SK-N-MC (cell line): ENCODE data around the gene POU4F2.
A peak's percentile ranks its signal among the peaks of the same experiment; 100 is the strongest.

Experiments
- DNase-seq: peaks from one replicate; pipeline ENCODE4 v3.0.0-alpha.2; 2011; ENCODE audit warnings: low read depth, low spot score
- H3K27ac ChIP-seq: fragments of 200-600 bp; sonication (generic); 2 replicates; pipeline ENCODE4 v1.5.1; 2016; ENCODE audit warnings: mixed run types
- H3K36me3 ChIP-seq: fragments of 200-600 bp; sonication (generic); 2 replicates; pipeline ENCODE4 v1.6.1; 2017; ENCODE audit warnings: antibody characterized with exemption, low read length, mixed read lengths; ENCODE audit not compliant: insufficient read depth
- H3K4me3 ChIP-seq: fragments of 200-600 bp; sonication (generic); 2 replicates; pipeline ENCODE4 v1.5.1; 2016
- H3K9ac ChIP-seq: fragments of 200-600 bp; sonication (generic); 2 replicates; pipeline ENCODE4 v1.8.0; 2017; ENCODE audit warnings: mixed run types, mixed read lengths; ENCODE audit not compliant: insufficient read length
- H3K9me3 ChIP-seq: fragments of 200-600 bp; sonication (generic); 2 replicates; pipeline ENCODE4 v1.6.1; 2017; ENCODE audit warnings: low read depth, mild to moderate bottlenecking, antibody characterized with exemption, low read length, moderate library complexity, mixed read lengths
- EZH2 ChIP-seq: fragments of 200-600 bp; sonication (generic); IDR thresholded peaks from one replicate; pipeline ENCODE4 v1.6.1; 2017; ENCODE audit warnings: antibody characterized with exemption
- FOXP2 ChIP-seq: optimal IDR thresholded peaks from 2 replicates; pipeline ENCODE3; 2011; ENCODE audit warnings: mild to moderate bottlenecking, moderate library complexity; ENCODE audit not compliant: insufficient read depth; ENCODE audit errors: extremely low read length, control extremely low read depth
- POLR2AphosphoS5 ChIP-seq: IDR thresholded peaks from 2 replicates; pipeline ENCODE4 v1.6.1; 2012; ENCODE audit warnings: mild to moderate bottlenecking, low read depth, low read length, borderline replicate concordance

Gene POU4F2

DNA sequence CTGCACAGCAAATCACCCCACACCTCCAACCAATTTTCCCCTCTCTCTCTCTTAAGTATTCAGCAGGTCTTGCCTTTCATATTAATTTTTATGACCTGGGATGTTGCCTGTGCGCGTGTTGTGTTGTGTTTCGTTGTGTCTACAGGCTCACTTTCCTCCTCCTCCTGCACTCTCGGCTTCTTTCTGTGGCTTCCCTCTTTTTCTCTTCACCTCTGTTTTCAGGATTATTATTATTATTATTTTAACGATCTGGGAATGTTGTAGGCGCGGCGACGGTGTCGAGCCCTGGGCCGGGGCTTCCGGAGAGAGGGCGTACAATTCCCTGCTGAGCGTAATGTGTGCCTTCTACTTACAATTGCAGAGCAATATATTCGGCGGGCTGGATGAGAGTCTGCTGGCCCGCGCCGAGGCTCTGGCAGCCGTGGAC lies 826 bp downstream of the POU4F2 start:
- Histone ChIP-seq H3K9ac (no peak overlapping the region), H3K9me3 (no peaks in the 10 kb centered on the region), H3K4me3 (peak overlapping the region; percentile 94), H3K36me3 (no peaks in the 10 kb centered on the region; the same call in 1 of the 2 replicates), H3K27ac (no peak overlapping the region)
- no peak for DNase-seq
- no peak for TF ChIP-seq EZH2
- TF ChIP-seq POLR2AphosphoS5 = no peak
- no peak for TF ChIP-seq FOXP2

DNA sequence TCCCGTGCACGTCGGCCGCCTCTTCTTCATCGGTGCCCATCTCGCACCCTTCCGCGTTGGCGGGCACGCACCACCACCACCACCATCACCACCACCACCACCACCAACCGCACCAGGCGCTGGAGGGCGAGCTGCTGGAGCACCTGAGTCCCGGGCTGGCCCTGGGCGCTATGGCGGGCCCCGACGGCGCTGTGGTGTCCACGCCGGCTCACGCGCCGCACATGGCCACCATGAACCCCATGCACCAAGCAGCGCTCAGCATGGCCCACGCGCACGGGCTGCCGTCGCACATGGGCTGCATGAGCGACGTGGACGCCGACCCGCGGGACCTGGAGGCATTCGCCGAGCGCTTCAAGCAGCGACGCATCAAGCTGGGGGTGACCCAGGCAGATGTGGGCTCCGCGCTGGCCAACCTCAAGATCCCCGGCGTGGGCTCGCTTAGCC lies 1.4 kb downstream of the POU4F2 start:
- no peak overlapping the region for H3K4me3 ChIP-seq
- TF ChIP-seq EZH2 (no peak), FOXP2 (no peak), POLR2AphosphoS5 (no peak)
- no peak for DNase-seq
- H3K36me3 ChIP-seq = no peaks in the 10 kb centered on the region; the same call in 1 of the 2 replicates
- H3K9me3 ChIP-seq = no peaks in the 10 kb centered on the region
- H3K27ac ChIP-seq = no peak overlapping the region
- no peak overlapping the region for H3K9ac ChIP-seq

DNA sequence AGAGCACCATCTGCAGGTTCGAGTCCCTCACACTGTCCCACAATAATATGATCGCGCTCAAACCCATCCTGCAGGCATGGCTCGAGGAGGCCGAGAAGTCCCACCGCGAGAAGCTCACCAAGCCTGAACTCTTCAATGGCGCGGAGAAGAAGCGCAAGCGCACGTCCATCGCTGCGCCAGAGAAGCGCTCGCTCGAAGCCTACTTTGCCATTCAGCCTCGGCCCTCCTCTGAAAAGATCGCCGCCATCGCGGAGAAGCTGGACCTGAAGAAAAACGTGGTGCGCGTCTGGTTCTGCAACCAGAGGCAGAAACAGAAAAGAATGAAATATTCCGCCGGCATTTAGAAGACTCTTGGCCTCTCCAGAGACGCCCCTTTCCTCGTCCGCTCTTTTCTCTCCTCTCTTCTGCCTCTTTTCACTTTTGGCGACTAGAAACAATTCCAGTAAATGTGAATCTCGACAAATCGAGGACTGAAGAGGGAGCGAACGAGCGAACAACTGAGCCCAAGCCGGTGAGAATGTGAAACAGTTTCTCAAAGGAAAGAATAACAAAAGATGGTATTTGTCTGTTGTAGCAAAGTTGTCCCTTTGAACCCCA lies 1.9 kb downstream of the POU4F2 start:
- DNase-seq = no peak
- TF ChIP-seq POLR2AphosphoS5 = no peak
- TF ChIP-seq FOXP2 = no peak
- TF ChIP-seq EZH2 = no peak
- Histone ChIP-seq H3K27ac (no peak overlapping the region), H3K9ac (no peak overlapping the region), H3K36me3 (no peaks in the 10 kb centered on the region; the same call in 1 of the 2 replicates), H3K4me3 (peak overlapping the region; percentile 22; the same call in 1 of the 2 replicates), H3K9me3 (no peaks in the 10 kb centered on the region)

DNA sequence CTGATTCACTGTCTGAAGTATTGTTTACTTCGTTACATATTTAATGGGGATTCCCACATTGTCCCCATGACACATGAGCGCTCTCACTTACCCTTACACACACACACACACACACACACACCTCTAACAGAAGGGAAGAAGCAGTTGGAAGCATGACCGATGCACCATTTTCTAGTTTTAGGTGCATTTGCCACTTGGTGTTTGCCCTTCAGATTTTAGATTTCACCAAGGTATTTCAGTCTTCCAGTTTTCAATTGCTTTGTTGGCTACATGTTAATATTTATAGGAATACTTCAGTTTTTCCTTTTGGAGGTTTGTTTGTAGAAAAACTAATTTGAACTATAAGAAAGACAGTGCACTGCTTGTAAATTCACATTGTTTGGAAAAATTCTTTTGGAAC lies 3.1 kb downstream of the POU4F2 start:
- TF ChIP-seq EZH2 (no peak), POLR2AphosphoS5 (no peak), FOXP2 (no peak)
- DNase-seq = no peak
- H3K36me3 ChIP-seq = no peaks in the 10 kb centered on the region; the same call in 1 of the 2 replicates

DNA sequence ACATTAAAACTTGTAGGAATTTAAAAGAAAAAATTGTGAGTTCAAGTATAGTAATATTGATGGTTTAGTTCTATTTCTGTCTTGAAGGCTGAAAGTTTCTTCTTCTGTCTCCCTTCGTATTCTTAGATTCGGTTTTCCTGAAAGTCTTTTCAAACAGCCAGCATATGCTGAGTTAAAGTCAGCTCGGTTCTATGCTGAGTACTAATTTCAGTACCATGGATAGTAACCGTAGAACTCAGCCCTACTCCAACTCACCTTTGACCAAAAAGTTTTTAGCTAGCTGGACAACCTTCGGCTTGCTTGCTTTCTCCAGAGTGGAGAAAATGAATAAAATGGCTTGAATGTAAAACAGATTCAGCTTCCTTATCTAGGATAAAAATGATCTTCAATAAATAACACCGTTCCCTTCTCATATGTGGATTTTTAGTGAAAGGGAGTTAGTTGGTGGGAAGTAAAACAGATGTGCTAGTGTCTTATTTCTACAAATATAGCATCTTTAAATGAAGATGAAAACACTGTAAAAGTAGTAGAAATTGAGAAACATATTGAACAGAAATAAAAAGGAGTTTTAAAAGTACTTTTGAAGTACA lies 5.2 kb downstream of the POU4F2 start:
- Histone ChIP-seq H3K9ac (no peak overlapping the region), H3K9me3 (no peaks in the 10 kb centered on the region), H3K36me3 (no peaks in the 10 kb centered on the region; the same call in 1 of the 2 replicates), H3K27ac (no peak overlapping the region), H3K4me3 (no peak overlapping the region)
- TF ChIP-seq EZH2 = no peak
- no peak for TF ChIP-seq FOXP2
- no peak for TF ChIP-seq POLR2AphosphoS5
- DNase-seq = no peak

More for the DNA sequence above, 3.1 kb downstream of the POU4F2 start:
- Histone ChIP-seq H3K4me3 (0 out of 2 replicates have a peak overlapping the region, but pooled peaks have one; percentile 28), H3K27ac (no peak overlapping the region), H3K9ac (no peak overlapping the region), H3K9me3 (no peaks in the 10 kb centered on the region)

DNA sequence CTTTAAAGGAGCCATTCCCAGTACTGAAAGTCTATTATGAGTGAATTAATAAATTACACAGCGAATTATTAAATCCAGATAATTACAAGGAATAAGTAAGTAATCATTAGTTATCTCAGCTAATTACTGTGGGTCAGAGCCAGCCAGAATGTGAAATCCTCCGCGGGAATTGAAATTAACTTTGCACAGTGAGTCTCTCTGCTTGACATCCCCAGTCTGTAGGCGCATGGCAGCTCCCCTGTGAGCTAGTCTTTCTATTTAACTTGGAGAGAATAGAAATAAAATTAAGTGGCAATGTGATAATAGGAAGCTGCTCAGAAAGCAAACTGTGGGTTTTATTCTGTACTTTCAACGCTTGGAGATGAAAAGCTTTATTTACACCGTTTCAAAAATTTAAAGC lies 7.2 kb downstream of the POU4F2 start:
- Histone ChIP-seq H3K27ac (no peak overlapping the region), H3K9ac (no peak overlapping the region), H3K9me3 (no peaks in the 10 kb centered on the region), H3K36me3 (no peaks in the 10 kb centered on the region), H3K4me3 (no peak overlapping the region)
- no peak for DNase-seq
- no peak for TF ChIP-seq EZH2
- TF ChIP-seq POLR2AphosphoS5 = no peak
- no peak for TF ChIP-seq FOXP2

DNA sequence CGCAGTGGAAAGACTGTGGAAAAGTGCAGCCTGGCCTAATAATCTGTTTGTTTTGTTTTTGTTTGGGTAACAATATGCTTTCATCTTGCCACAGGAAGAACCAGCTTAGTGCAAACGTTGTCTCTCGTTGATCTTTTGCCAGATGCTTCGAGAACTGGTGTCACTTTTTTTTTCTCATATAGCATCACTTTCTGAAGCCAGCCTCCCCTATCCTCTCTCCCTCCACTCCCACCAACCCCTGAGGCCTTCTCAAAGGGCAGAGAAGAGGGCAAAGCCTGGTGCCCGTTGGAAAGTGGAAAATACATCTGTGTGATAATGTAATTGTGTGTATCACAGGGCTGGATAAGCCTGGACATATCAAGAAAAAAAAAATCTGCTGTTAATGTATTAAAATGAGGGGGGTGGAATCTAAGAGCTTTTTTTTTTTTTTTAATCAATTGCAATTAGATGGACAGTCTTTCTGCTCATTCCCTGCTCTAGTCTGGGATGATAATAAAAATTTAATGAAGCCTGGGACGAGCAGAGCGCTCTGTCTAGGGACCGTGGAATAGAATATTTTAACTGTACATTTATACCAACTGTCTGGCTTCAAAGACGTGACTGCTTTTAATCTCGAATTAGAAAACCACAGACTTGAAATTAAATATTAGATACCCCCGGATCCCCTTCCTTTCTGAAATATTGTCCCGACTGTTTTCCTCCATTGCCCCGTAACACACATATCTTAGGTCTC lies 8.1 kb downstream of the POU4F2 start:
- no peak for DNase-seq
- Histone ChIP-seq H3K9me3 (no peaks in the 10 kb centered on the region), H3K4me3 (no peak overlapping the region), H3K9ac (no peak overlapping the region), H3K36me3 (no peaks in the 10 kb centered on the region), H3K27ac (no peak overlapping the region)
- TF ChIP-seq FOXP2 (no peak), EZH2 (no peak), POLR2AphosphoS5 (no peak)

DNA sequence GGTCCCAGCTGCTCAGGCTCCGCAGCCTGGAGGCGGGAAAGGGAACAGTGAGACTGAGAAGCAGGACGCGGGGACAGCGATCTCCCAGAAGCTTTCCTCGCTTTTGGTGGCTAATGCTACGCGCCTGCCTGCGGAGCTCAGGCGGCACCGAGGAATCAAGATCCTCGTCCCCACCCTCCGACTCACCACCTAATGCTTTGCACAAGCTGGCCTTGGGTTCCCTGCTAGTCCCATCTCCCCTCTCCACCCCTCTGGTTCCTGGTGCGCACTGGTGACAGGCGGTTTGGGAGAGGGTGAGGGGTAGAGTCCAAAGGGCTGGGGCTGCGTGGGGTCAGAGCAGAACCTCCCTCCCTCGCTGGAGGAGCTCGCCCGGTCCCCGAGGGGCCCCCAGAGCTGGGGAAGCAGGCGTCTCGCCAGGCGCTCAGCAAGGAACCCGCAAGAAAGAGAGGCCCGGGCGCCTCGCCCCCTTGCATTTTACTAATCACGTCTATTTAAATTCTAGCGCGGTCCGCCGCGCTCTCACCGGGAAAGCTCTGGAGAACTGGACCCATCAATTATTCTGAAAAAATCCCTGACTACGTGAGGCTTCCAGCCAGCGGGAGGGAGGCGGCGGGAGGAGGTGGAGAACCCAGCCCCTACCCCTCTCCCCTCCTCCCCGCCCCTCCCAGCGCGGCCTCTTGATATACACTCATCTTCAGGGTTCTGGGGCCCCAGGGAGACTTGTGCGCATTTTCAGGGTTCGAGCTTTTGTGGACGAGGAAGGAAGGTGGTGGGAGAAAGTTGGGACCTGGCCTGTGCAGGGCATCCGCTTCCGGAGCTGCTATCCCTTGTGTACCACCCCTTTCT lies 9.1 kb downstream of the POU4F2 start:
- no peaks in the 10 kb centered on the region for H3K36me3 ChIP-seq
- H3K27ac ChIP-seq = no peak overlapping the region
- TF ChIP-seq EZH2 = no peak
- TF ChIP-seq POLR2AphosphoS5 = no peak
- TF ChIP-seq FOXP2 = no peak
- DNase-seq = no peak
- H3K9me3 ChIP-seq = no peaks in the 10 kb centered on the region
- no peak overlapping the region for H3K9ac ChIP-seq
- H3K4me3 ChIP-seq = no peak overlapping the region
